Hepatocyte (in vitro differentiated cells): Measurements from ENCODE around the gene MYRIP. TPM values are rescaled to one million over a fixed set of nuclear protein-coding genes. Genes with fewer than 3 reads are reported as not detected.

ENCODE experiments used
- DNase-seq: peaks from one replicate; pipeline ENCODE4 v3.0.0-alpha.2; 2016; ENCODE audit warnings: low spot score
- H2AFZ ChIP-seq: fragments of 200-600 bp; sonication (generic); 2 replicates; pipeline ENCODE4 v1.6.0; 2016; ENCODE audit warnings: antibody characterized with exemption, mild to moderate bottlenecking
- H3K27ac ChIP-seq: fragments of 200-600 bp; sonication (generic); 2 replicates; pipeline ENCODE4 v1.5.1; 2016; ENCODE audit warnings: mild to moderate bottlenecking
- H3K27me3 ChIP-seq: fragments of 200-600 bp; sonication (generic); 2 replicates; pipeline ENCODE4 v1.6.1; 2016
- H3K36me3 ChIP-seq: fragments of 200-600 bp; sonication (generic); replicated peaks from 2 replicates; pipeline ENCODE4 v1.5.1; 2016; ENCODE audit warnings: low read depth; ENCODE audit not compliant: insufficient read depth
- H3K4me1 ChIP-seq: fragments of 200-600 bp; sonication (generic); 2 replicates; pipeline ENCODE4 v1.5.1; 2016; ENCODE audit warnings: mild to moderate bottlenecking, moderate library complexity; ENCODE audit not compliant: insufficient read depth
- H3K4me2 ChIP-seq: fragments of 200-600 bp; sonication (generic); 2 replicates; pipeline ENCODE4 v1.6.0; 2016
- H3K4me3 ChIP-seq: fragments of 200-600 bp; sonication (generic); 2 replicates; pipeline ENCODE4 v1.5.1; 2016; ENCODE audit warnings: mild to moderate bottlenecking
- H3K79me2 ChIP-seq: fragments of 200-600 bp; sonication (generic); 2 replicates; pipeline ENCODE4 v1.6.0; 2017; ENCODE audit warnings: mild to moderate bottlenecking
- H3K9me2 ChIP-seq: fragments of 200-600 bp; sonication (generic); replicated peaks from 2 replicates; pipeline ENCODE4 v1.6.0; 2017; ENCODE audit warnings: mild to moderate bottlenecking; ENCODE audit not compliant: insufficient read depth
- H3K9me3 ChIP-seq: fragments of 200-600 bp; sonication (generic); 2 replicates; pipeline ENCODE4 v1.5.1; 2016; ENCODE audit warnings: low read depth, mild to moderate bottlenecking
- H4K20me1 ChIP-seq: fragments of 200-600 bp; sonication (generic); 2 replicates; pipeline ENCODE4 v1.6.0; 2016; ENCODE audit warnings: mild to moderate bottlenecking; ENCODE audit not compliant: insufficient read depth, poor library complexity, severe bottlenecking
- EZH2 ChIP-seq: fragments of 200-600 bp; sonication (generic); IDR thresholded peaks from 2 replicates; pipeline ENCODE4 v1.6.1; 2016; ENCODE audit warnings: antibody characterized with exemption, mild to moderate bottlenecking, borderline replicate concordance
- EZH2phosphoT487 ChIP-seq: fragments of 200-600 bp; sonication (generic); IDR thresholded peaks from one replicate; pipeline ENCODE4 v1.6.1; 2018; ENCODE audit warnings: antibody characterized with exemption, mild to moderate bottlenecking, low read depth, moderate library complexity; ENCODE audit not compliant: unreplicated experiment, severe bottlenecking
- WGBS: methylation state at CpG from one replicate; pipeline ENCODE4 v1.1.6; 2016; ENCODE audit warnings: low lambda C conversion rate; ENCODE audit errors: missing lambda C conversion rate; 5-methylcytosine and 5-hydroxymethylcytosine counted together
- polyA plus RNA-seq: library from polyadenylated mRNA; unstranded; fragments of >200 nt; fragmentation: Nextera tagmentation; extraction: Ambion mirVana; gene quantifications from 2 replicates; pipeline ENCODE4 v1.2.1, GENCODE V29; 2016
- total RNA-seq: library from RNA; depleted of rRNA; stranded (reverse); fragments of >200 nt; gene quantifications from 2 replicates; pipeline ENCODE4 v1.2.3, GENCODE V29; 2014
- TF ChIP-seq, protein P1 (sequence below): fragments of 200-600 bp; sonication (generic); IDR thresholded peaks from 2 replicates; pipeline ENCODE4 v1.5.1; 2016; ENCODE audit warnings: antibody characterized with exemption, mild to moderate bottlenecking; ENCODE audit not compliant: poor library complexity

Gene MYRIP
- total and polyA plus RNA-seq, 2 experiments from 2014 or later, result 0.57 TPM; not detected in 1

DNA sequence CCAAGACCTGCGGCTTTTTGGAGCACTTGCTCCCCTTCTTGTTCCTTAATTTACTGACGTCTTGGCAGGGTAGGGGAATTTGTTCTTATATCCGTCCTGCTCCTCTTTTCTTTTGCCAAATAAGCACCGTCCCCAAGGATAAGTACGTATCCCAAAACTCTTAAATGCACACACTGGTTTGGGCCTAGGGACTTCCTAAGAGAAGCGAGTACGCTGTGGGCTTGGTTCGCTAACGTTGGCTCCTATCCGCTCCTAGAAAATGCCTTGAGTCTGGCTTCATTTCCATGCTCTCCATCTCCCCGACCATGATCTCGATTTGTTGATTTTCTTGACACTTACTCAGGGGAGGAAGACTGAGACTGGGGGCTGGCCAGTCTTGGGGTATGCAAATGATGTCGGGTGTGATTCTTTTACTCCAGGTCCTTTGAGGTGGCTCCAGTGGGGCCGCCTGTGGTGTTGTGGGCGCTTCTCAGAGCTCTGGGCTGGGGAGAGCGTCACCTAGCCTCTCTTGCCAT lies 1.3 kb downstream of the MYRIP start:
- Histone ChIP-seq H3K4me2 (peak overlapping the region; percentile 100), H3K36me3 (no peaks in the 10 kb centered on the region), H2AFZ (peak overlapping the region; percentile 63), H3K4me1 (peaks cover 14% of the 10 kb centered on the region), H3K9me3 (no peaks in the 10 kb centered on the region), H3K9me2 (no peaks in the 10 kb centered on the region), H4K20me1 (no peaks in the 10 kb centered on the region), H3K27ac (no peak overlapping the region), H3K4me3 (no peak overlapping the region), H3K79me2 (no peaks in the 10 kb centered on the region), H3K27me3 (peaks cover 81% of the 10 kb centered on the region)
- peak; percentile 30 for TF ChIP-seq EZH2
- TF ChIP-seq, protein P1, sequence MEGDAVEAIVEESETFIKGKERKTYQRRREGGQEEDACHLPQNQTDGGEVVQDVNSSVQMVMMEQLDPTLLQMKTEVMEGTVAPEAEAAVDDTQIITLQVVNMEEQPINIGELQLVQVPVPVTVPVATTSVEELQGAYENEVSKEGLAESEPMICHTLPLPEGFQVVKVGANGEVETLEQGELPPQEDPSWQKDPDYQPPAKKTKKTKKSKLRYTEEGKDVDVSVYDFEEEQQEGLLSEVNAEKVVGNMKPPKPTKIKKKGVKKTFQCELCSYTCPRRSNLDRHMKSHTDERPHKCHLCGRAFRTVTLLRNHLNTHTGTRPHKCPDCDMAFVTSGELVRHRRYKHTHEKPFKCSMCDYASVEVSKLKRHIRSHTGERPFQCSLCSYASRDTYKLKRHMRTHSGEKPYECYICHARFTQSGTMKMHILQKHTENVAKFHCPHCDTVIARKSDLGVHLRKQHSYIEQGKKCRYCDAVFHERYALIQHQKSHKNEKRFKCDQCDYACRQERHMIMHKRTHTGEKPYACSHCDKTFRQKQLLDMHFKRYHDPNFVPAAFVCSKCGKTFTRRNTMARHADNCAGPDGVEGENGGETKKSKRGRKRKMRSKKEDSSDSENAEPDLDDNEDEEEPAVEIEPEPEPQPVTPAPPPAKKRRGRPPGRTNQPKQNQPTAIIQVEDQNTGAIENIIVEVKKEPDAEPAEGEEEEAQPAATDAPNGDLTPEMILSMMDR, result no peak
- peak; percentile 8 for DNase-seq
- 12% methylated on average over 16 of the region's 16 CpGs for WGBS

DNA sequence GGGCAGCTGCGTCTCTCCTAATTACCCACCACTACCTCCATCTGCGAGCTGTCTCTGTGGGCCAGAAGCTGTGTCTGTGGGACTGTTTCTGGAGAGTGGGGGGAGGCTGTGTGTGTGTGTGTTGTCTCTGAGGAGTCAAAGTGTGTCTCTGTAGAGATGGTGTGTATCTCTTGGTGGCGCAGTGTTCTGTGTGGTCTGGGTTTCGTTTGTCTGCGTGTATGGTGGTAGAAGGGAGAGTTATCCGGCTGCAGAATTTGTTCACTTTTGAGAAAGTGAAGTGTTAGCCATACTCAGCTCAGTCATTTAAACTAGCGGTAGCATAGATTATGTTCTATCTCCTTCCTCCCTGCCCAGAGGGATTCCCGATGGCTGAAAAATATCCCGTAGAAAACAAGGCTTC lies 2.2 kb downstream of the MYRIP start:
- H3K27me3 ChIP-seq, result peaks cover 75% of the 10 kb centered on the region
- no peak overlapping the region for H2AFZ ChIP-seq
- no peak for DNase-seq
- H3K4me3 ChIP-seq, result no peak overlapping the region
- no peak overlapping the region for H3K27ac ChIP-seq
- H3K4me1 ChIP-seq, result peaks cover 14% of the 10 kb centered on the region
- TF ChIP-seq EZH2phosphoT487, result no peak
- TF ChIP-seq, protein P1, result no peak
- no peak for TF ChIP-seq EZH2
- H3K36me3 ChIP-seq, result no peaks in the 10 kb centered on the region
- H3K79me2 ChIP-seq, result no peaks in the 10 kb centered on the region
- H4K20me1 ChIP-seq, result no peaks in the 10 kb centered on the region
- H3K9me3 ChIP-seq, result no peaks in the 10 kb centered on the region
- no peaks in the 10 kb centered on the region for H3K9me2 ChIP-seq
- WGBS, result 93% methylated on average over 9 of the region's 9 CpGs
- H3K4me2 ChIP-seq, result no peak overlapping the region

DNA sequence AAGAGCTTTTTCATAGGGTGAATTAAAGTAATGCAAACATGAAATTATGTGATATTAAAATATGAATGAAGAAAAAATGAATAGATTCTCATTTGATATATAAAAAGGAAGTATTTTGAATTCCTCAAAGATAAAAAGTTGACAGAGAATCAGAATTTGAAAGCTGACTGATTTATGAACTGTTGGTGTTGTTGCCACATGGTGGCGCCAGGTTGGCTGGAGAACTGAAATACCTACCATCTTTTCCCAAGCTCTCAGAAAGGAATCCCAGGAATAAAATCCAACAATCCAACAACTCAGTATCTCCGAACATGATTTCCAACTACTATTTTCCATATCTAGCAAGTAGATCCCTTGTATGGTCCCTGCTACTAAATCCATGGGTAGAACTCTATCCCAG lies 3.1 kb downstream of the MYRIP start:
- H3K4me3 ChIP-seq, result no peak overlapping the region
- no peaks in the 10 kb centered on the region for H3K9me3 ChIP-seq
- DNase-seq, result peak; percentile 18
- H3K27me3 ChIP-seq, result peaks cover 66% of the 10 kb centered on the region
- no peak overlapping the region for H2AFZ ChIP-seq
- H4K20me1 ChIP-seq, result no peaks in the 10 kb centered on the region
- H3K27ac ChIP-seq, result no peak overlapping the region
- H3K4me1 ChIP-seq, result peaks cover 14% of the 10 kb centered on the region
- H3K4me2 ChIP-seq, result no peak overlapping the region
- no peaks in the 10 kb centered on the region for H3K79me2 ChIP-seq
- 51% methylated on average over 2 of the region's 2 CpGs for whole genome bisulfite sequencing
- no peaks in the 10 kb centered on the region for H3K36me3 ChIP-seq
- TF ChIP-seq, protein P1, result peak; percentile 50
- TF ChIP-seq EZH2, result no peak
- TF ChIP-seq EZH2phosphoT487, result no peak
- H3K9me2 ChIP-seq, result no peaks in the 10 kb centered on the region

DNA sequence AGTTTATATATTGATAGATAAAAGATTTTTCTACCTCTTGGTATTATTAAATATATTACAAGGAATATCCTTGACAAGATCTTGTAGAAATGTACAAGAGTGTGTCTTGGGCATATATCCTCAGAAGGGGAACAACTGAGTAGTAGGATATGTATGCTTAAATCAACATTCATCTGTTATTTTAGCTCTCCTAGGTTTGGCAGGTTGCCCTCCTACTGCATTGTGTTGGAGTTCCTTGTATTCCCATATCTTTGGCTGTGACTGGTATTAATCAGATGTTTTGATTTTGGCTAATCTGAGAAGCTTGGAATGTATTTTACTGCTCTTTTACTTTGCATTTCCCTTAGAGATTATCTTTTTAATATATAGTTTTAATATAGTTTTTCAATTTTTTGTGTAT lies 4.6 kb downstream of the MYRIP start:
- Histone ChIP-seq H3K4me3 (no peak overlapping the region), H3K27me3 (peaks cover 54% of the 10 kb centered on the region), H3K79me2 (no peaks in the 10 kb centered on the region), H3K4me2 (no peak overlapping the region), H3K4me1 (peaks cover 14% of the 10 kb centered on the region), H2AFZ (no peak overlapping the region), H3K36me3 (no peaks in the 10 kb centered on the region), H3K27ac (no peak overlapping the region), H3K9me2 (no peaks in the 10 kb centered on the region), H4K20me1 (no peaks in the 10 kb centered on the region), H3K9me3 (no peaks in the 10 kb centered on the region)
- TF ChIP-seq EZH2, result no peak
- no peak for TF ChIP-seq EZH2phosphoT487
- TF ChIP-seq, protein P1, result no peak
- no peak for DNase-seq
